GM19455 (cell line): Measurements from ENCODE around the gene GRWD1.

Experiments
- ATAC-seq: cut with Tn5 transposase; IDR thresholded peaks from one replicate; pipeline ENCODE4 v1.9.1; 2021; ENCODE audit not compliant: unreplicated experiment

GRWD1 gene

GRCh38 chr19:48493718-48494401 lies 48.1 kb downstream of the GRWD1 start:
- ATAC-seq, result no peak

GRCh38 chr19:48495396-48495795 lies 49.6 kb downstream of the GRWD1 start:
- no peak for ATAC-seq

DNA sequence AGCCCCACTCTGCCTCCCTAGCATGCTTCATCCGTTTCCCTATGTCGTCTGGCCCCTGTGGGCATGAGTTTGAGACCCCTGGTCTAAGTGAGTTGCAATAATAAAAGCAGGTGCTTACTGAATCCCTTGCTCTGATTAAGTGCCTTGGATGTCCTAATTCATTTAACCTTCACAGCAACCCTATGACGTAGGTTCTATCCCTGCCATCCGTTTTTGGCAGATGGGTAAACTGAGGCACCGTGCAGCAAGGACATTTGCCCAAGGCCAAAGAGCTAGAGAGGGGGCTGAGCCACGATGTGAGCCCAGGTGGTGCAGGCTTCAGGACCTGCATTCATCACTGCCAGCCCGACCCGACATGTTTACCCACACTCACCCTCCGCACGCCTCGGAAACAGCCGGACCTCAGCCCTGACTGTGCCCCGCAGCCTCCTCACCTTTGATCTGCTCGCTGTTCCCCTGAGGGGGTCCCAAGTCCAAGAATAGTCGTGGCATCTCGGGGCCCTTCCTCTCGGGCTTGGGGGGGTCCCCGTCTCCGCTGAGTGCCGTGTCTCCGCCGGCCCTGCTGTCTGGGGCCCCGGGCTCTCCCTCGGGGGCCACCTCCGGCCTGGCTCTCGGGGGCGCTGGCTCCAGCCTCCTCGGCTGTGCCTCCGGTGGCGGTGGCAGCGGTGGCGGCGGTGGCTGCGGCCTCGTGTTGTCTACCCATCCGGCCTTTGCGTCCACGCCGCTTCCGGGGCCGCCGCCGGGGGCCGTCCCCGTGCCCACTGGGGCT lies 51.4 kb downstream of the GRWD1 start:
- ATAC-seq, result no peak

- no peak for ATAC-seq
Measured at GRCh38 chr19:48497728-48498594, 52.2 kb downstream of the GRWD1 start.

- ATAC-seq, result no peak
Measured at GRCh38 chr19:48498595-48499311, 53.0 kb downstream of the GRWD1 start.

- no peak for ATAC-seq
Measured at GRCh38 chr19:48499316-48500090, 53.7 kb downstream of the GRWD1 start.

- no peak for ATAC-seq
Measured at GRCh38 chr19:48500830-48501493, 55.2 kb downstream of the GRWD1 start.

GRCh38 chr19:48501494-48502349 lies 55.9 kb downstream of the GRWD1 start:
- ATAC-seq, result no peak

DNA sequence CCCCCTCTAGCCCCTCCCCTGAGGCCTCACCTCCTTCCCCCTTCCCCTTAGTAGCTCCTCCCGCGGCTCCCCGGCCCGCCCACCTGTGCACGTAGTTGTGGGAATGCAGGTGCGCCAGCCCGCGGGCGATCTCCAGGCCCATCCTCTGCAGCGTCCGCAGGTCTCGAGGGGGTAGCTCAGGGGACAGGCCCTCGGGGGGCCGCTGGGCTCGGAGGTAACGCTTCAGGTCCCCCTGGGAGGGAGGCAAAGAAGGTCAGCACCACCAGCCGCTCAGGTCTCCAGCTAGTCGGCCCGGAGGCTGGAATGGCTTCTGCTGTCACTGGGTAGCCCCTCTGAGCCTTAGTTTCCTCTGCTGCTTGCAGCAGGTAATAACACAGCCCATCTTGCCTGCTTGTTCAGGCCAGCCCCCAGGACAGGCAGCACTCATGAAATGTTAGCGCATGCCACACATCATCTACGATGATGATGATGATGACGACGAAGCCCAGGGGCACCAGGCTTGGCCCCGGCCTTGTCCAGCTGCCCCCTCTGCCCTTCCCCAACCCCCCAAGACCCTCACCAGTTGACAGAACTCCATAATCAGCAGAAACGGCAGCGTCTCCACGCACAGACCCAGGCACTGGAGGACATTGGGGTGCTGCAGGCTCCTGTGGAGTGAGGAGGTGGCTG lies 56.7 kb downstream of the GRWD1 start:
- no peak for ATAC-seq

- no peak for ATAC-seq
Measured at GRCh38 chr19:48506138-48506733, 60.5 kb downstream of the GRWD1 start.
